ENCODE results near the gene SND1.

The SND1 gene

DNA sequence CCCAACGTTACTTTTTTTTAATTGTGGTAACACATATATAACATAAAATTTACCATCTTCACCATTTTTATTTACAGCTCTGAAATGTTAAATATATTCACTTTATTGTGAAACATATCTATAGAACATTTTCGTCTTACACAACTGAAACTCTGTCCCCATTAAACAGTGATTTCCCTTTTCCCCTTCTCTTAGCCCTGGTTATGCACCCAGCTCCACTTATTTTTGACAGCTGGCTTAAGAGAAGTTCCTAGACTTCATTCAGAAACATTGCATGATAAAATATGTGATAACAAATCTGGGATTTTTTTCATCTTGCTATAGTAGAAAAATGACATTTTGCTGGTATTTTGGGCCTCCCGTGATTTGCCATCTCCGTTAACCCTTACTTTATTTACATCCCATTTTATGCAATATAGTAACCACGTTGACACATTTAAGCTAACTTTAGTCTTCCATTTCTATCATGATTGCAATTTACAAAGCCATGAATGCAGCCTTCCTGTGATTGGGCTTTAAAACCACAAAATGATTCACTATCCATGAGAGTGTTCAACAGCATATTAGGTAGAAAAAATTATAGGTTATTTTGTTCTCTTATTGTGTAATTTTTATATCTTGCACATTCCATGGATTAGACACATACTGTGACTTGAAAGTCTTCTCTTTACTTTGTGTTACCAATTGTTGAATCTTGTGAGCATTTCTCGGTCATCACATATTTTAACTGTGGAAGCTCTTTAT, 139.6 kb downstream of the SND1 start:
- Mint-ChIP-seq H3K27ac (no peak overlapping the region), H3K36me3 (ENCODE audit: low read depth) (peaks cover 4% of the 10 kb centered on the region), H3K4me1 (ENCODE audit: low read depth) (peaks cover 12% of the 10 kb centered on the region), H3K9me3 (no peaks in the 10 kb centered on the region), H3K4me3 (no peak overlapping the region), H3K27me3 (ENCODE audit: low read depth) (no peaks in the 10 kb centered on the region)
- DNase-seq (ENCODE audit: low spot score): no peak

DNA sequence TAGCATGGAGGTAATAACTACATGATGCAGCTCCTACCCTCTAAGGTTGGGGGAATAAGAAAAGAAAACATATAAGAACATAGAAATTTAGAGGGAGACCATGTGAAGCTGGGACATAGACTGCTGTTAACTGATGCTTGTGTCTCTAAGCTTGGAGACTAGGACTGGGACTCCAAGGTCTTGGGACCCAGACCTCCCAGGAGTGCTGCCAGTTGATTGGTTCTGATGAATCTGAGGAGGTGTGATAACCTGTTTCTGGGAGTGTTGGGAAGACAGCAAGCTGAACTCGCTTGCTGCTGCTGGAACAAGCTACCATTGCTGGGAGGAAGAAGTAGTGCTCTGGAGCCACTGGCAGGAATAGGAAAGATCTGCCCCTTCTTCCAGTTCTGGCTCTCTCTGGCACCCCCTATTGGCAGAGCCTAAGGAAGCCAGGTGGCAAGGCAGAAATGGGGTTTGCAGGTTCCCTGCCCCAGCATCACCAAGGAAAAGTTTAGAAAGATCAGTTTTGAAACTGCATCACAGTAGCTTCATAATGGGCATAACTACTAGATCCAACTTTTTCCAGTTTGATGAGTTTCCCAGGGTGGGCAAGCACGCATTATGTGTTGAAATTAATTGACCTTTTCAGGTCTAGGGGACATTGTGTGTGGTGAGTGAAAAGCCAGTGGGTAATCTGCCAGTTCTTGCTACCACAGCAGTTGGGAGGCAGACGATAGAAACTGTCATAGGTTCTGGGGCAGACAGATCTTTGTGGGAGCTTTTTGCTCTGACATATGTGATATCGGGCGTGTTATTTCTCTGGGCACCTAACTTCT, 140.7 kb downstream of the SND1 start:
- no peak overlapping the region for H3K4me3 Mint-ChIP-seq
- no peak overlapping the region for H3K27ac Mint-ChIP-seq
- no peaks in the 10 kb centered on the region for H3K27me3 Mint-ChIP-seq (ENCODE audit: low read depth)
- peaks cover 5% of the 10 kb centered on the region for H3K4me1 Mint-ChIP-seq (ENCODE audit: low read depth)
- H3K36me3 Mint-ChIP-seq (ENCODE audit: low read depth): peaks cover 2% of the 10 kb centered on the region
- H3K9me3 Mint-ChIP-seq: no peaks in the 10 kb centered on the region
- DNase-seq (ENCODE audit: low spot score): no peak

DNA sequence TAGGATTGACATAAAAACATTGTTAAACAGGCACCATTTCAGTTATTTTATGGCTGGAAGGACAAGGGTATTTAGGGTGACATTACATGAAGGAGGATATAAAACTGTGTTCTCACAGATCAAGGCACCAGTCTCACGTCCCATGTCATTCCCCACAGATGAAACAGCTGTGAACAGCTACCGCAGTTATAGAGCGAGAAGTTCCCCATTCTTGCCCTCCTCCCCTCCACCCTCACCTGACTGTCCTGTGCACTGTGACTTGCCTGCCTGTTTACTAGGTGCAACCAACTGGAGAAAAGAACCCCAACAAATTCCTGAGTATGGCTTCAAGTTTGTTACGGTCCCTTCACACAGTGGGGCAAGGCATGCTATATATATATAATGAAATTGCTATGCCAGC, 141.6 kb downstream of the SND1 start:
- no peak for DNase-seq (ENCODE audit: low spot score)
- Mint-ChIP-seq H3K9me3 (no peaks in the 10 kb centered on the region), H3K4me3 (no peak overlapping the region), H3K4me1 (ENCODE audit: low read depth) (peaks cover 4% of the 10 kb centered on the region), H3K27ac (no peak overlapping the region), H3K36me3 (ENCODE audit: low read depth) (peaks cover 2% of the 10 kb centered on the region), H3K27me3 (ENCODE audit: low read depth) (no peaks in the 10 kb centered on the region)

DNA sequence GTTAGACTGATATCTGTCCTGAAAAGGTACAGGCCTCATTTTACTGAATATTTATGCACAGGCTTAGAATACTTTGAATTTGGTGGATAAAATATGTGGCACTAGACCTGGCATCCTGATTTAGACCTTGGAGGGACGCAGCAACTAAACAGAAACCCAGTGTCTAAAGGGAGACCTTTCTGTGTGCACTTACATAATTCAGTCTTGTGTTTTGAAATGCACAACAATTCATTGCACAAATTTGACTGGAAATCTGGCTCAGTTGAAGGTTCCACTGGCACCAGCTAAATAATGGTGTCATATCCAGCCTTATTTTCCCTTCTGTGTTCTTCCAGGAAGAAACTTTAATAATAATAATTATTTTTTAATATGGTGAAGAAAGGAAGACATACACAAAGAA, 142.1 kb downstream of the SND1 start:
- DNase-seq (ENCODE audit: low spot score): no peak
- peaks cover 2% of the 10 kb centered on the region for H3K36me3 Mint-ChIP-seq (ENCODE audit: low read depth)
- H3K4me1 Mint-ChIP-seq (ENCODE audit: low read depth): peaks cover 3% of the 10 kb centered on the region
- H3K9me3 Mint-ChIP-seq: no peaks in the 10 kb centered on the region
- no peak overlapping the region for H3K27ac Mint-ChIP-seq
- no peaks in the 10 kb centered on the region for H3K27me3 Mint-ChIP-seq (ENCODE audit: low read depth)
- no peak overlapping the region for H3K4me3 Mint-ChIP-seq

DNA sequence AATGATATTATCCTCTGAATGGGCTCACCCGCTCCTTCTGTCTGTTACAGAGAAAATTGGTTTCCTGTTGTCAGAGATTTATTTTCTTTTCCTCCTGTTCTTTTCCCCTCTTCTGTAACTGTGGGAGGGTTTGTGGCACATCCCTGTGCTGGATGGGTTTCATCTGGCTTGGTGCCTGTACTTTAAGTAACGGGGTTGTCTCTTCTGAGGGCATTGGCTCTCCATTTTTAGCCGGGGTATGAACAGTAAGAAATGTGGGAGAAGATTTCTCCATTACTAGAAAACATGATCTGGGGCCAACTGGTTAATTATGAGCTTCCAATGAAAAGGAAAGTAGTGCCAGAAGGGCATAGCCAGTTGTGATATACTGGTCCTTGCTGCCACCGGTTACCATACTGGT, 142.6 kb downstream of the SND1 start:
- Mint-ChIP-seq H3K27ac (no peak overlapping the region), H3K27me3 (ENCODE audit: low read depth) (no peaks in the 10 kb centered on the region), H3K4me3 (no peak overlapping the region), H3K36me3 (ENCODE audit: low read depth) (peaks cover 2% of the 10 kb centered on the region), H3K9me3 (no peaks in the 10 kb centered on the region), H3K4me1 (ENCODE audit: low read depth) (peaks cover 6% of the 10 kb centered on the region)
- DNase-seq (ENCODE audit: low spot score): no peak

DNA sequence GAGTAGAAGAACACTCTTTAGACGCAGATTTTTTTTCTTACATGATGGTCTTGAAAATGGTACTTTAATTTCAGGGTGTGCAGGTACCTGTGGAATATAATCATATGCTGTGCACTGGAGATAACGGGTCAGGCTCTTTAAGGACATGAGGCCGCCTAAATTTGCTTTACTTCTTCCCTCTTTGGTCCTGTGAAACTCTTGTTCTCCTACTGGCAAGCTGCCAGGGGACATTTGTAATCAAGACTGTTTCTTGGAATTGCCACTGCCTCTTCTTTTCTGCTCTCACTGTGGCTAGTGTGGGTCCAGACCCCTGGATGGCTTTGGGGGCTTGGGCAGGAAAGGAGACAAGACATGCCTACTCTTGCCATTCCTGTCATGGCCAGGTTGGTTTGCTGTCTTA, 146.0 kb downstream of the SND1 start:
- Mint-ChIP-seq H3K36me3 (ENCODE audit: low read depth) (no peaks in the 10 kb centered on the region), H3K4me1 (ENCODE audit: low read depth) (peaks cover 6% of the 10 kb centered on the region), H3K9me3 (no peaks in the 10 kb centered on the region), H3K4me3 (no peak overlapping the region), H3K27me3 (ENCODE audit: low read depth) (no peaks in the 10 kb centered on the region), H3K27ac (no peak overlapping the region)
- no peak for DNase-seq (ENCODE audit: low spot score)

DNA sequence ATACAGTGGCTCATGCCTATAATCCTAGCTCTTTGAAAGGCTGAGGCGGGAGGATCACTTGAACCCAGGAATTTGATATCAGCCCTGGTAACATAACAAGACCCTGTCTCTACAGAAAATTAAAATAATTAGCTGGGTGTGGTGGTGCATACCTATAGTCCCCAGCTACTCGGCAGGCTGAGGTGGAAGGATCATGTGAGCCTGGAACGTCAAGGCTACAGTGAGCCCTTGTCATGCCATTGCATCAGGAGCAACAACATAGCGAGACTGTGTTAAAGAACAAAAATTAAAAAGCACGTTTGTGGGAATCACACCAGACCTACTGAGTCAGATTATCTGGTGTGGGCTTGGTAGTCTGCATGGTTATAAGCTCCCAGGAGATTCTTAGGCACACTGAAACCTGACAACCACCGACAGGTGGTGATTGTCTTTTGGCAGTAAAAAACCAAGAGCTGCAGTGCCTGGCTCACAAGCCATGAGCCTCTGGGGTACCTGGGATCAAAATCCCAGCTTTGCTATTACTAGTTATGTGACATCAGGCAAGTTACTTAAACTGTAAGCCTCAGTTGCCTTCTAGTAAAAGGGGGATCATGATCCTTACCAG, 146.9 kb downstream of the SND1 start:
- no peaks in the 10 kb centered on the region for H3K9me3 Mint-ChIP-seq
- no peak overlapping the region for H3K4me3 Mint-ChIP-seq
- H3K36me3 Mint-ChIP-seq (ENCODE audit: low read depth): no peaks in the 10 kb centered on the region
- H3K27me3 Mint-ChIP-seq (ENCODE audit: low read depth): no peaks in the 10 kb centered on the region
- no peak overlapping the region for H3K27ac Mint-ChIP-seq
- no peak for DNase-seq (ENCODE audit: low spot score)
- peaks cover 6% of the 10 kb centered on the region for H3K4me1 Mint-ChIP-seq (ENCODE audit: low read depth)

DNA sequence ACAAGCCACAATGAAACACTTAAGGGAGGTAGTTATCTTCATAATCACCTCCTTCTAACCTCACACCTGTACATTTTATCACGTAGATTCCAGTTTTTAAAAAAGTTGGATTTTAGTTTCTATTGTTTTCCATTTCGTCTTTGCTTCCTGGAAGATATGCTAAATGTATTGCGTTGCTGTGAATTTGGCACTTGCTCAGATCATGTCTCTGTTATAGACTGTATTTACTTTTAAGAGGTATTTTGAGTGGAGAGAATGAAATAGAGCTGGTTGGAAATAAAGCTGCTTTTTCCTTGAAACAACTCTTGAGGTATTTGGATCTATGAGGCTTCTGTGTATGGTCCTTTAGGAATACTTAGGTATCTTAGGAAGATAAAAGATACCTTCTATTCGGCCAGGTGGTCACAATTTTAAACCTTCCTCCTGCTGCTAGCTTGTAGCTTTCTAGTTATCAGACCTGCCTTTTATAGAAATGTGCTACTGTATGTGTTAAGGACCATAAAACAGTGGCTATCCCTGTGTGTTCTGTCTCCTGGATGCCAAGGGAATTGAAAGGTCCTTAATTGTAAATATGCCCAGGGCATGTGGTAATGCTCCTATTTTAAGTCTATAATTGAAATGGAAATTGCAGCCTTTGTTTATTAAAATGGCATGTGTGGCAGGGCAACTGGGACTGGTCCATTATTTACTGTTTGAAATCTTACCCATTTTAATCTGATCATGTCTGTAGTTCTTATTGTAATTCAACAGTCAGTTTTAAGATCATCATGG, 147.7 kb downstream of the SND1 start:
- DNase-seq (ENCODE audit: low spot score): no peak
- H3K9me3 Mint-ChIP-seq: no peaks in the 10 kb centered on the region
- no peak overlapping the region for H3K27ac Mint-ChIP-seq
- H3K4me1 Mint-ChIP-seq (ENCODE audit: low read depth): peaks cover 6% of the 10 kb centered on the region
- H3K27me3 Mint-ChIP-seq (ENCODE audit: low read depth): no peaks in the 10 kb centered on the region
- no peaks in the 10 kb centered on the region for H3K36me3 Mint-ChIP-seq (ENCODE audit: low read depth)
- no peak overlapping the region for H3K4me3 Mint-ChIP-seq

DNA sequence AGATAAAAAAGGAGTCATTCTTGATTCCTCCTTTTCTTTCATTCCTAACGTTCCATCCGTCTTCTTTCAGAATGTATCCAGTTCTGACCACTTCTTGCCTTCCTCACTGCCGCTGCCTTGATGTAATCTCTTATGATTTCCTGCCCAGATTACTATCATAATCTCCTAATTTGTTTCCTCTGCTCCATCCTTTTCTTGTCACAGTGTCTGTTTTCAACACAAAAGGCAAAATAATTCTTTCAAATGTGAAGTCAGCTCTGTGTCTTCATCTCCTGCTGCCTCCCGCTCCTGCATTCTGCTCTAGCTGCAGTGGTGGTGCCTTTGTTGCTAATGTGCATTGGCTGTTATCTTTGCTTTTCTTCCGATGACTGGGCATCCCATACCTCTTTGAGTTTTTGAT, 150.9 kb downstream of the SND1 start:
- Mint-ChIP-seq H3K4me3 (no peak overlapping the region), H3K9me3 (no peaks in the 10 kb centered on the region), H3K4me1 (ENCODE audit: low read depth) (peaks cover 11% of the 10 kb centered on the region), H3K27ac (no peak overlapping the region), H3K27me3 (ENCODE audit: low read depth) (no peaks in the 10 kb centered on the region), H3K36me3 (ENCODE audit: low read depth) (peaks cover 4% of the 10 kb centered on the region)
- DNase-seq (ENCODE audit: low spot score): no peak

DNA sequence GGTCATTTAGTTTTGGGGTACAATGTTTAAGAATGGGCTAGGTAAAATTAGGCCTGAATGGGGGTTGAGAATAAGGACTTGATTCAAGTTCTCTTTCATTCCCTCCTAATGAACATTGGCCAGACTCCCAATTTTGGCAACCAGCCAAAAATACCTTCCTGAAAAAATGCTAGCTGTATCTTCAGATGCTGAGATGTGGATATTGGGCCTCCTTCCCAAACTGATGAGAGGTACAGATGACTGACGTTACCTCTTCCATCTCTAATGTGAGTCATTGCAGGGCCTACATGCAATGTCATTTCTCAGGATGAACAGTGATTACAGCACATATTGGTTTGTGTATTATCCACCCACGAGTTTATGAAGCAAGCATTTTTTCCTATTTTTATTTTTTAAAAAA, 151.6 kb downstream of the SND1 start:
- Mint-ChIP-seq H3K36me3 (ENCODE audit: low read depth) (peaks cover 6% of the 10 kb centered on the region), H3K27me3 (ENCODE audit: low read depth) (no peaks in the 10 kb centered on the region), H3K27ac (no peak overlapping the region), H3K9me3 (no peaks in the 10 kb centered on the region), H3K4me1 (ENCODE audit: low read depth) (peaks cover 12% of the 10 kb centered on the region), H3K4me3 (no peak overlapping the region)
- no peak for DNase-seq (ENCODE audit: low spot score)

DNA sequence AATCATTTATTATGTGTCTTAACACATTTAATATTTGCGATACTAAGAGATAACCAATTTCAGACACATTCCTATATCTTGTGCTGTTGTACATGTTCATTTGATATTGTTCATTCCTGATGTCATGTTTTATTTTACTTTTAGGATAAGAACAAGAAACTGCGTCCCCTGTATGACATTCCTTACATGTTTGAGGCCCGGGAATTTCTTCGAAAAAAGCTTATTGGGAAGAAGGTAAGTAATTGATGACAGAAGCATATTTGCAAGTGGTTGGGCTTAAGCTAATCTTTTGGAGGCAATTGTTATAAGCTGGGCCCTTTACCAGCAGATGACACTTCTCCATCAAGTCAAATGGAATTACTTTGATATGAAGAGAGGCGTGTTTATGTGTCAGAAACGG, 155.3 kb downstream of the SND1 start:
- no peak overlapping the region for H3K27ac Mint-ChIP-seq
- no peaks in the 10 kb centered on the region for H3K9me3 Mint-ChIP-seq
- peaks cover 15% of the 10 kb centered on the region for H3K36me3 Mint-ChIP-seq (ENCODE audit: low read depth)
- H3K4me1 Mint-ChIP-seq (ENCODE audit: low read depth): peaks cover 13% of the 10 kb centered on the region
- no peaks in the 10 kb centered on the region for H3K27me3 Mint-ChIP-seq (ENCODE audit: low read depth)
- no peak for DNase-seq (ENCODE audit: low spot score)
- H3K4me3 Mint-ChIP-seq: no peak overlapping the region

DNA sequence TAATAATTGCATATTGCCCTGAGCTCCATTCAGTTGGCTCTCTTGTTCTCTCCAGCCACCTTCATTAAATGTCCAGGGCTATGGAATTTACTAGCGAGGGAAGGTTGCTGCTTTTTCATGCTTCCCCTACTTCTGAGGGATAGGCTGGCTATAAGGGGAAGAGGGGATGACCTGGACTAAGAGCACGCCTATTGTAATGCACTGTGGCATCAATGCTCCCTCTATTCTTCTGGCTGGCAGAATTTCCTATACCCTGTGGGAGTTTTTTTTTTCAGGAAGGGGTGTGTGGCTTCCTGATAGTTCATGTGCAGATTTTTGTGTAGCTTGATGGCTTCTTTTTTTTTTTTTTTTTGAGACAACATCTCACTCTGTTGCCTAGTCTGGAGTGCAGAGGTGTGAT, 155.8 kb downstream of the SND1 start:
- no peak overlapping the region for H3K4me3 Mint-ChIP-seq

DNA sequence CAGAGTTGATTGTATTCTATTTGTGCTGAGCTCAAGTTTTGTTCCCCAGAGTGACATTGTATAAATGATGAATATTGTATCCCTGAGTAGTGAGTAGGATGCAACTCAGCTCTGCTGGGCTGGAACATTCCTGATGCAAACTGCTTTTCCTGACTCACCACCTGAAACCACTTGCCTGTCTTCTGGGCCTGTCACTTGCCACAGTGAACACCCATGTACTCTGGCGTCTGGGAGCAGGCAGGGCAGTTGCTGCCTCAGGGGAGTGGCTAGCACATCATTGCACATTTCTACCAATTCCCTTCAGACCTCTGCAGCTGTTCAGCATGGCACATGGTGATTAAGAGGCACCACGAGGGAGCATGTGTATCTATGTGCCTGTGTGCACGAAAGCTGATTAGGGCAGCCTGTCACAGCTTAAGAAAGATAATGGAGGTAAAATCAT, 157.3 kb downstream of the SND1 start:
- Mint-ChIP-seq H3K36me3 (ENCODE audit: low read depth) (peaks cover 15% of the 10 kb centered on the region), H3K27me3 (ENCODE audit: low read depth) (no peaks in the 10 kb centered on the region), H3K4me3 (no peak overlapping the region), H3K4me1 (ENCODE audit: low read depth) (peaks cover 14% of the 10 kb centered on the region), H3K27ac (no peak overlapping the region), H3K9me3 (no peaks in the 10 kb centered on the region)
- DNase-seq (ENCODE audit: low spot score): no peak

More for the DNA sequence above, 155.8 kb downstream of the SND1 start:
- DNase-seq (ENCODE audit: low spot score): no peak
- Mint-ChIP-seq H3K27ac (no peak overlapping the region), H3K36me3 (ENCODE audit: low read depth) (peaks cover 15% of the 10 kb centered on the region), H3K9me3 (no peaks in the 10 kb centered on the region), H3K27me3 (ENCODE audit: low read depth) (no peaks in the 10 kb centered on the region), H3K4me1 (ENCODE audit: low read depth) (peaks cover 13% of the 10 kb centered on the region)

DNA sequence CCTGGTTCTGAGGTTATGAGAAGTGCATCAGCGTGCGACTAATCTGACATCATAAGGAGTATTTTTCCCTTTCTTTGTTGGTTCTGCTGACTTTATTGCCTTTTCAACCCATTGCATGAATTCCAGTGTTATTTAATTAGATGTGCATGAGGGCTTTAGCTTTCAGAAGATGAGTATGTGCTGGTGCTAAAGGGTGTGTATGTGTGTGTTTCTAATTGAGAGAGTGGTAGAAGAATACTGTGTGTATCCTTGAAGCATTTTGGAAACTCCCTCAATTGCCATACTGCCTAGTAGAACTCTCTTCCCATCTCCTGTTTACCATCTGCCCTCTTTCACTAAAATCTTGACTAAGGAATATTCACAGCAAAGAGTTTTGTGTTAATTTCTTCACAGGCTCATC, 158.1 kb downstream of the SND1 start:
- no peaks in the 10 kb centered on the region for H3K27me3 Mint-ChIP-seq (ENCODE audit: low read depth)
- DNase-seq (ENCODE audit: low spot score): no peak
- H3K36me3 Mint-ChIP-seq (ENCODE audit: low read depth): peaks cover 15% of the 10 kb centered on the region
- H3K9me3 Mint-ChIP-seq: no peaks in the 10 kb centered on the region
- H3K4me1 Mint-ChIP-seq (ENCODE audit: low read depth): peaks cover 13% of the 10 kb centered on the region
- no peak overlapping the region for H3K27ac Mint-ChIP-seq
- H3K4me3 Mint-ChIP-seq: no peak overlapping the region
